EH (cell line): ENCODE data around the gene KLC1.

ENCODE experiments used
- DNase-seq: peaks from one replicate; pipeline ENCODE4 v3.0.0-alpha.2; 2015; ENCODE audit warnings: low read depth

The KLC1 gene

GRCh38 chr14:103735815-103736545, 107.0 kb downstream of the KLC1 start:
- DNase-seq, result no peak

- no peak for DNase-seq
These were observed 107.8 kb downstream of the KLC1 start for GRCh38 chr14:103736546-103737431.

GRCh38 chr14:103737432-103738045, 108.5 kb downstream of the KLC1 start:
- peak; percentile 15 for DNase-seq

- DNase-seq, result no peak
These were observed 109.2 kb downstream of the KLC1 start for GRCh38 chr14:103738166-103738565.

- DNase-seq, result no peak
These were observed 109.9 kb downstream of the KLC1 start for GRCh38 chr14:103738701-103739451.

GRCh38 chr14:103739466-103739792, 110.4 kb downstream of the KLC1 start:
- no peak for DNase-seq

- no peak for DNase-seq
These were observed 110.9 kb downstream of the KLC1 start for GRCh38 chr14:103739793-103740501.

GRCh38 chr14:103740991-103741689, 112.1 kb downstream of the KLC1 start:
- DNase-seq, result peak; percentile 80

GRCh38 chr14:103741876-103742275, 112.9 kb downstream of the KLC1 start:
- DNase-seq, result no peak

GRCh38 chr14:103742499-103743255, 113.7 kb downstream of the KLC1 start:
- DNase-seq, result no peak

- DNase-seq, result no peak
These were observed 114.7 kb downstream of the KLC1 start for GRCh38 chr14:103743691-103744090.

- no peak for DNase-seq
These were observed 115.8 kb downstream of the KLC1 start for GRCh38 chr14:103744621-103745395.

- DNase-seq, result no peak
These were observed 116.4 kb downstream of the KLC1 start for GRCh38 chr14:103745424-103745823.

GRCh38 chr14:103746701-103747100, 117.7 kb downstream of the KLC1 start:
- peak; percentile 47 for DNase-seq

- no peak for DNase-seq
These were observed 119.5 kb downstream of the KLC1 start for GRCh38 chr14:103748534-103748857.

GRCh38 chr14:103749452-103749851, 120.4 kb downstream of the KLC1 start:
- DNase-seq, result peak; percentile 30

GRCh38 chr14:103749860-103750259, 120.8 kb downstream of the KLC1 start:
- no peak for DNase-seq
